Neural cell (in vitro differentiated cells): ENCODE results near the gene RUNX1. TPM values are rescaled to one million over a fixed set of nuclear protein-coding genes. Genes with fewer than 3 reads are reported as not detected.

Source experiments
- H2AFZ ChIP-seq: fragments of 200-600, 300-800 bp; sonication (generic), shearing (Covaris generic); 2 replicates; pipeline ENCODE4 v1.6.0; 2014; ENCODE audit warnings: low read depth, mild to moderate bottlenecking, antibody characterized with exemption, low read length, moderate library complexity
- H3F3A ChIP-seq: fragments of 200-600 bp; shearing (Covaris generic); 2 replicates; pipeline ENCODE4 v1.6.1; 2016; ENCODE audit warnings: mild to moderate bottlenecking, moderate library complexity, mixed read lengths, antibody characterized with exemption, low read length; ENCODE audit not compliant: insufficient read depth, poor library complexity, severe bottlenecking
- H3K27ac ChIP-seq: fragments of 200-600, 300-800 bp; sonication (generic), shearing (Covaris generic); 2 replicates; pipeline ENCODE4 v1.5.1; 2014; ENCODE audit warnings: mild to moderate bottlenecking, low read length, moderate library complexity
- H3K27me3 ChIP-seq: fragments of 300-800, 200-600 bp; sonication (generic), shearing (Covaris generic); 2 replicates; pipeline ENCODE4 v1.6.0; 2014; ENCODE audit warnings: mild to moderate bottlenecking, low read depth, low read length, moderate library complexity; ENCODE audit not compliant: insufficient read depth
- H3K36me3 ChIP-seq: fragments of 300-800, 200-600 bp; sonication (generic), shearing (Covaris generic); 2 replicates; pipeline ENCODE4 v1.5.1; 2014; ENCODE audit warnings: mild to moderate bottlenecking, antibody characterized with exemption, low read length, moderate library complexity; ENCODE audit not compliant: insufficient read depth
- H3K4me2 ChIP-seq: fragments of 300-800, 200-600 bp; sonication (generic), shearing (Covaris generic); 2 replicates; pipeline ENCODE4 v1.6.0; 2014; ENCODE audit warnings: mild to moderate bottlenecking, low read length
- H3K4me3 ChIP-seq: fragments of 300-800, 200-600 bp; sonication (generic), shearing (Covaris generic); 2 replicates; pipeline ENCODE4 v1.5.1; 2014; ENCODE audit warnings: mild to moderate bottlenecking, low read length, moderate library complexity
- H3K79me2 ChIP-seq: fragments of 200-600 bp; shearing (Covaris generic); replicated peaks from 2 replicates; pipeline ENCODE4 v1.6.0; 2014; ENCODE audit warnings: mild to moderate bottlenecking, low read length, moderate library complexity; ENCODE audit not compliant: insufficient read depth
- H3K9ac ChIP-seq: fragments of 300-800, 200-600 bp; sonication (generic), shearing (Covaris generic); 2 replicates; pipeline ENCODE4 v1.6.1; 2016; ENCODE audit warnings: mild to moderate bottlenecking, low read length, mixed read lengths
- H3K9me2 ChIP-seq: fragments of 200-600 bp; shearing (Covaris generic); 2 replicates; pipeline ENCODE4 v1.6.1; 2016; ENCODE audit warnings: mild to moderate bottlenecking, low read length, mixed read lengths; ENCODE audit not compliant: insufficient read depth
- H3K9me3 ChIP-seq: fragments of 200-600, 300-800 bp; sonication (generic), shearing (Covaris generic); 2 replicates; pipeline ENCODE4 v1.6.1; 2016; ENCODE audit warnings: mild to moderate bottlenecking, mixed run types, low read length, moderate library complexity, mixed read lengths
- H4K20me1 ChIP-seq: fragments of 200-600 bp; shearing (Covaris generic); 2 replicates; pipeline ENCODE4 v1.6.1; 2016; ENCODE audit warnings: mild to moderate bottlenecking, mixed run types; ENCODE audit not compliant: insufficient read depth
- CTCF ChIP-seq: fragments of 450-650 bp; IDR thresholded peaks from 2 replicates; pipeline ENCODE4 v1.5.1; 2014; ENCODE audit warnings: antibody characterized with exemption, mild to moderate bottlenecking, moderate library complexity; ENCODE audit not compliant: poor library complexity, severe bottlenecking
- EP300 ChIP-seq: fragments of 450-650 bp; conservative IDR thresholded peaks from 2 replicates; pipeline ENCODE4 v1.6.1; 2014; ENCODE audit warnings: antibody characterized with exemption, mild to moderate bottlenecking, moderate library complexity; ENCODE audit not compliant: poor library complexity, severe bottlenecking
- EZH2 ChIP-seq: fragments of 200-600, 300-800 bp; shearing (Covaris generic), sonication (generic); IDR thresholded peaks from 2 replicates; pipeline ENCODE4 v1.6.1; 2014; ENCODE audit warnings: antibody characterized with exemption, low read length, borderline replicate concordance, mild to moderate bottlenecking; ENCODE audit not compliant: insufficient read depth, poor library complexity, severe bottlenecking
- MXI1 ChIP-seq: fragments of 450-650 bp; conservative IDR thresholded peaks from 2 replicates; pipeline ENCODE4 v1.6.1; 2014; ENCODE audit warnings: antibody characterized with exemption, mild to moderate bottlenecking; ENCODE audit not compliant: poor library complexity, severe bottlenecking
- POLR2AphosphoS5 ChIP-seq: IDR thresholded peaks from 2 replicates; pipeline ENCODE4 v1.6.1; 2012
- RAD21 ChIP-seq: fragments of 450-650 bp; conservative IDR thresholded peaks from 2 replicates; pipeline ENCODE4 v1.6.1; 2014; ENCODE audit warnings: antibody characterized with exemption, mild to moderate bottlenecking, moderate library complexity
- REST ChIP-seq: IDR thresholded peaks from 2 replicates; pipeline ENCODE4 v1.6.1; 2012; ENCODE audit warnings: borderline replicate concordance
- SMC3 ChIP-seq: fragments of 450-650 bp; conservative IDR thresholded peaks from 2 replicates; pipeline ENCODE4 v1.6.1; 2014; ENCODE audit warnings: antibody characterized with exemption, mild to moderate bottlenecking, moderate library complexity; ENCODE audit not compliant: poor library complexity
- TAF1 ChIP-seq: IDR thresholded peaks from 2 replicates; pipeline ENCODE4 v1.6.1; 2012; ENCODE audit warnings: low read depth
- polyA plus RNA-seq: library from polyadenylated mRNA; depleted of rRNA; stranded (reverse); fragments of >200 nt; gene quantifications from 2 replicates; pipeline ENCODE4 v1.2.3, GENCODE V29; 2014

Gene RUNX1
- polyA plus RNA-seq, 1 donor from 2014 or later = not detected

- TF ChIP-seq POLR2AphosphoS5 (no peak), RAD21 (no peak), TAF1 (no peak), MXI1 (no peak), CTCF (no peak), EP300 (no peak)
- Histone ChIP-seq H2AFZ (no peak overlapping the region), H4K20me1 (no peaks in the 10 kb centered on the region), H3K9me3 (no peaks in the 10 kb centered on the region), H3K27ac (no peak overlapping the region), H3K4me3 (no peak overlapping the region), H3K9ac (no peak overlapping the region), H3K79me2 (no peaks in the 10 kb centered on the region), H3K36me3 (no peaks in the 10 kb centered on the region), H3K27me3 (peaks cover 9% of the 10 kb centered on the region), H3K9me2 (no peaks in the 10 kb centered on the region), H3K4me2 (no peak overlapping the region), H3F3A (no peaks in the 10 kb centered on the region)
Measured at GRCh38 chr21:34907461-34908418, 141.4 kb downstream of the RUNX1 start.

DNA sequence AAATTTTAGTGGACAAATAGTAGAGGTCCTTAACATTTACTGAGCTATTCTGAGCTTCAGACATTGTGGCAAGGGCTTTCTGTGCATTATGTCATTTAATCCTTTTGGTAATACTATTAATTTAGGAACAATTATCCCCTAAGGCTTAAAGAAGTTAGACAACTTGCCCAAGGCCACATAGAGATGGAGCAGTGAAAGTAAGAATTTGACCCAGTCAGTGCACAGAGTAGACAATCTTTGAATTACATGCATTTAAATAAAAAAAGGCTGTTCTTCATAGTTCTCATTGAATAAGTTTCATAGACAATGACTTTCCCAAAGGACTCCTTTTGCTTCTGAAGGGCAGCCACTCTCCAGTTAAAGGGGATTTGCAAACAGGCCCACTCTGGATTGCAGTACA lies 142.7 kb downstream of the RUNX1 start:
- TF ChIP-seq TAF1 (no peak), EZH2 (no peak), MXI1 (no peak), REST (no peak), CTCF (no peak), RAD21 (no peak), POLR2AphosphoS5 (no peak), SMC3 (no peak), EP300 (no peak)
- no peaks in the 10 kb centered on the region for H4K20me1 ChIP-seq
- no peak overlapping the region for H3K9ac ChIP-seq
- H3K27me3 ChIP-seq = peaks cover 9% of the 10 kb centered on the region
- no peak overlapping the region for H3K4me2 ChIP-seq
- no peak overlapping the region for H3K4me3 ChIP-seq
- H3F3A ChIP-seq = no peaks in the 10 kb centered on the region
- no peak overlapping the region for H3K27ac ChIP-seq
- no peaks in the 10 kb centered on the region for H3K9me2 ChIP-seq
- no peak overlapping the region for H2AFZ ChIP-seq
- no peaks in the 10 kb centered on the region for H3K79me2 ChIP-seq
- H3K9me3 ChIP-seq = no peaks in the 10 kb centered on the region
- no peaks in the 10 kb centered on the region for H3K36me3 ChIP-seq
